Fibroblast of villous mesenchyme (primary cell): ENCODE results near the gene KRT81. TPM values are rescaled to one million over a fixed set of nuclear protein-coding genes. Genes with fewer than 3 reads are reported as not detected.

Source experiments
- DNase-seq: peaks from one replicate; pipeline ENCODE4 v3.0.0-alpha.2; 2010; ENCODE audit warnings: low read depth
- H3K4me3 ChIP-seq: 2 replicates; pipeline ENCODE4 v1.5.1; 2011; ENCODE audit warnings: low read depth, mild to moderate bottlenecking, low read length
- total RNA-seq: library from RNA; depleted of rRNA; stranded (reverse); fragments of >200 nt; gene quantifications from 2 replicates; pipeline ENCODE4 v1.2.3, GENCODE V29; 2012
- TF ChIP-seq, protein P1 (sequence below): IDR thresholded peaks from 2 replicates; pipeline ENCODE4 v1.5.1; 2012; ENCODE audit warnings: low read depth, mild to moderate bottlenecking, low read length; ENCODE audit not compliant: insufficient read depth

KRT81 gene
- total RNA-seq = not detected in 2 replicates

DNA sequence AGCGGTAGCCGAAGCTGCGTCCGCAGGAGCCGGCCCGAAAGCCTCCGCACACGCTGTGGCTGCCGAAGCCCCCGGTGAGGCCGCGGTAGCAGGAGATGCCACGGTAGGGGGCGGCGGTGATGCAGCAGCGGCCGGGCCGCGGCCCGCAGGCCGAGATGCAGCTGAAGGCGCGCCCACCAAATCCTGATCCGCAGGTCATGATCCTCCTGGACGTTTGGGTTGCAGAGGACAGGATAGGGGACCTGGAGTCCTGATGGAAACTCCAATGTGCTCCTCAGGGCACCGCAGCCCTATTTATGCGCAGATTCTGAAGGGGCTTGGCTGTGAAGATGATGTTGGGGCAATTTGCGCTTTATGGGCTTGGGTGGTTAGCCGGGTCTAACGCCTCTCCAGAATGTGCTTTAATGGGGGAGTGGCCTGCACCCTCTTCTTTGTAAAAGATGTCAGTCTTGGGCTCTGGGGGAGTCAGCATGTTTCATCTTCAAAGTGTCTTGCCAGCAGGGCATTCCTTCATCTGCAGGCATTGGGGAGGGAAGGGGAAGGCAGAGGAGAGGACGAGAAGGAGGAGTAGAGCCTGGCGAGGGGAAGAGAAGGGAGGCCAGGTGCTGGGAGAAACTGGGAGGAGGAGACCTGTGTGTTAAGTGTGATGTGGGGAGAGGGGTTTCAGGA is at the start of gene KRT81:
Gene KRT81, minus strand, starts transcription at position 268 of the 669 bp plus-strand sequence. Its CDS starts 69 bp downstream, at position 199.
- TF ChIP-seq, protein P1, sequence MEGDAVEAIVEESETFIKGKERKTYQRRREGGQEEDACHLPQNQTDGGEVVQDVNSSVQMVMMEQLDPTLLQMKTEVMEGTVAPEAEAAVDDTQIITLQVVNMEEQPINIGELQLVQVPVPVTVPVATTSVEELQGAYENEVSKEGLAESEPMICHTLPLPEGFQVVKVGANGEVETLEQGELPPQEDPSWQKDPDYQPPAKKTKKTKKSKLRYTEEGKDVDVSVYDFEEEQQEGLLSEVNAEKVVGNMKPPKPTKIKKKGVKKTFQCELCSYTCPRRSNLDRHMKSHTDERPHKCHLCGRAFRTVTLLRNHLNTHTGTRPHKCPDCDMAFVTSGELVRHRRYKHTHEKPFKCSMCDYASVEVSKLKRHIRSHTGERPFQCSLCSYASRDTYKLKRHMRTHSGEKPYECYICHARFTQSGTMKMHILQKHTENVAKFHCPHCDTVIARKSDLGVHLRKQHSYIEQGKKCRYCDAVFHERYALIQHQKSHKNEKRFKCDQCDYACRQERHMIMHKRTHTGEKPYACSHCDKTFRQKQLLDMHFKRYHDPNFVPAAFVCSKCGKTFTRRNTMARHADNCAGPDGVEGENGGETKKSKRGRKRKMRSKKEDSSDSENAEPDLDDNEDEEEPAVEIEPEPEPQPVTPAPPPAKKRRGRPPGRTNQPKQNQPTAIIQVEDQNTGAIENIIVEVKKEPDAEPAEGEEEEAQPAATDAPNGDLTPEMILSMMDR = no peak
- no peak within 1 kb of the TSS for H3K4me3 ChIP-seq
- no peak for DNase-seq

DNA sequence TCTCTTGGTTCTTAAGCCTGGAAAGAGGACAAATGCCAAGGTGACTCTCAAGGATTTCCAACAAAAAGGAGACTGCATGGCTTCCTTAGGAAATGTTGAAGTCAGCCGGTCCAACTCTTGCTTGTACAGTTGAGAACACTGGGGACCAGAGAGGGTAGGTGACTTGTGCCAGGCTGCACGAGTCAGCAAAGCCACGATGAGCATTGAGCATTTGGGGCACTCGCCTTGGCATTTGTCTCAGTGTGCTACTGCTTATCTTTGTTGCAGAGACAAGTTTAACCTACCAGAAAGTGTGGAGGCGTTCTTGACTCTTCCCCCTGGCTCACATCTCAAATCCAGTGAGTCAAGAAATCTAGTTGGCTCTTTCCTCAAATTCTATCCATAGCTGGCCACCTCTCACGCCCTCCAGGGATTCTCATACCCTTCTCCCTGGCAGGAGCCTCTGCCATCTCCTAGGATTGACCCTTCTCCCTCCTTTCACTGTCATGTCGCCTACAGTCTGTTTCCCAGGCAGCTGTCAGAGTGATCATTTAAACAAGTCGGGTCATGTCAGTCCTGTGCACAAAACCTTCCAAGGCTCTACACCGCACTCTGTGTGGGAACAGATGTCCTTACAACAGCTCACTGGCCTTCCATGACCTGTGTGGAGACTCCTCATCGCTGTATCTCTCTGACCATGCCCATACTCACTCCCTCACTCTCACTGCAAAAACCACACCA is 47.1 kb upstream of the KRT81 start:
- TF ChIP-seq, protein P1 = no peak
- no peak for DNase-seq
- H3K4me3 ChIP-seq = no peak overlapping the region

DNA sequence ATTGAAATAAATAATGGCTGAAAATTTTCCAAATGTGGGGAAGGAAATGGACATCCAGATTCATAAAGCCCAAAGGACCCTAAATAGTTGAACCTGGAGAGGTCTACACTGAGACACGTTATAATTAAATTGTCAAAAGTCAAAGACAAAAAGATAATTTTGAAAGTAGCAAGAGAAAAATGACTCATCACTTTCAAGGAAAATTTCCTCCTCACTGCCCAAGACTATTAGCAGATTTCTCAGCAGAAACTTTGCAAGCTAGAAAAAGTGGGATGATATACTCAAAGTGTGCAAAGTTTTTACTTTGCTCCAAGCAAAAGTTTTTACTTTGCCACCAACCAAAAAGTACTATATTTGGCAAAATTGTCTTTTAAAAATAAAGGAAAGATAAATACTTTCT is 45.7 kb upstream of the KRT81 start:
- H3K4me3 ChIP-seq = no peak overlapping the region
- DNase-seq = no peak
- TF ChIP-seq, protein P1 = no peak

DNA sequence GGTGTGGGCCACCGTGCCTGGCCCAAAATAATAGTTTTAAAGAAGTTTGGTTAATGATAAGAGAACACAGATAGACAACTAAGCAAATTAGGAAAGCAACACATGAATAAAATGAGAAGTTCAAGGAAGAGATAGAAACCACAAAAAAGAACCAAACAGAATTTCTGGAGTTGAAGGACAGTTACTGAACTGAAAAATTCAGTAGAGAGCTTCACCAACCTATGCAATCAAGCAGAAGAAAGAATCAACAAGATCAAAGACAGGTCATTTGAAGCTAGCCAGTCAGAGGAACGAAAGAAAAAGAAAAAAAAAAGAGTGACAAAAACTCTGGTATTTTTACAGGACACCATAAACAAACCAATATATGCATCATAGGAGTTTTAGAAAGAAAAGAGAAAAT is 45.3 kb upstream of the KRT81 start:
- H3K4me3 ChIP-seq = no peak overlapping the region
- no peak for DNase-seq
- TF ChIP-seq, protein P1 = no peak

DNA sequence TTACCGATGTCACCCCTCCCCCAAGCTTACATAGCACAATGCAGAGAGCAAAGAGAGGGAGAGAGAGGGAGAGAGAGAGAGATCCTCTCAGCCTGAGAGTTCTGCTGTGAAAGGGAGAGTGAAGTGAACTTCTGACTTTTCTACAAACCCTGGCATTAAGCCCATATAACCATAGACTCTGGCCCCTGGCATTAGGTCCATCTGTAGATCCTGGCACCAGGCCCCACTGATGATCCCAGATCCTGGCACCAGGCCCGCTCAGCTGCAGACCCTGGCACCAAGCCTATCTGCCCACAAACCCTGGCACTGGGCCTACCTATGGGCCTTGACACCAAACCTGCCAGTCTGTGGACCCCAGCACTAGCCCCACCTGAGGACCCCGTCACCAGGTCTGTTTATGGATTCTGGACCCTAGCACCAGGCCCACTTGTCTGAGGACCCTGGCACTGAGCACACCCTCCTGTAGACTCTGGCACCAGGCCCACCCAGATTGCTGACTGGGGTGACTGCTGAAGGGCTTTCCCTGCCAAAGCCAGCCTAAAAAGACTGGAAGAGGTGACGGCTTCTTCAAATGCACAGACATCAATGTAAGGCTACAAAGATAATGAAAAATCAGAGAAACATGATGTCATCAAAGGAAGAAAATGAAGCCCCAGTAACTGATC is 44.4 kb upstream of the KRT81 start:
- DNase-seq = no peak
- no peak overlapping the region for H3K4me3 ChIP-seq
- TF ChIP-seq, protein P1 = no peak

DNA sequence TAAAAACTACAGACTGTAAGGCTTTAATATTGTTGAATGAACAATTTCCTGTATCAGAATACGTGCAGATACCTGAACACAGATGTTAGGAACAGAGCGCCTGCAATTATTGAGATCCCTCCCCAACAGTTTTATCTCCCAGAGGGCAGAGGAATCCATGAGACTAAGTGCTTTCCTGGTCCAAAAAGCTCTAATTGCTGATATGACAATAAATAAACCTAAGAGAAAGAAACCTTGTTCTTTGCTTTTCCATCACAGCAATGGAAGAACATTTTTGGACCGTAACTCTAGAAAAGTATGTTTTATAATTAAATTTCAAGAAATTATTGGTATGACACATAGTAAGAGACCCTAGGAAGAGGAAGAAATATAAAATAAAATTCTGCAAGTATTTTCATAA is 42.9 kb upstream of the KRT81 start:
- TF ChIP-seq, protein P1 = no peak
- no peak overlapping the region for H3K4me3 ChIP-seq
- no peak for DNase-seq
